Neural cell (in vitro differentiated cells): ENCODE data around the gene ATL2. TPM values are rescaled to one million over a fixed set of nuclear protein-coding genes. Genes with fewer than 3 reads are reported as not detected.

ENCODE experiments used
- H2AFZ ChIP-seq: fragments of 200-600, 300-800 bp; sonication (generic), shearing (Covaris generic); 2 replicates; pipeline ENCODE4 v1.6.0; 2014; ENCODE audit warnings: low read depth, mild to moderate bottlenecking, antibody characterized with exemption, low read length, moderate library complexity
- H3F3A ChIP-seq: fragments of 200-600 bp; shearing (Covaris generic); 2 replicates; pipeline ENCODE4 v1.6.1; 2016; ENCODE audit warnings: mild to moderate bottlenecking, moderate library complexity, mixed read lengths, antibody characterized with exemption, low read length; ENCODE audit not compliant: insufficient read depth, poor library complexity, severe bottlenecking
- H3K27ac ChIP-seq: fragments of 200-600, 300-800 bp; sonication (generic), shearing (Covaris generic); 2 replicates; pipeline ENCODE4 v1.5.1; 2014; ENCODE audit warnings: mild to moderate bottlenecking, low read length, moderate library complexity
- H3K27me3 ChIP-seq: fragments of 300-800, 200-600 bp; sonication (generic), shearing (Covaris generic); 2 replicates; pipeline ENCODE4 v1.6.0; 2014; ENCODE audit warnings: mild to moderate bottlenecking, low read depth, low read length, moderate library complexity; ENCODE audit not compliant: insufficient read depth
- H3K36me3 ChIP-seq: fragments of 300-800, 200-600 bp; sonication (generic), shearing (Covaris generic); 2 replicates; pipeline ENCODE4 v1.5.1; 2014; ENCODE audit warnings: mild to moderate bottlenecking, antibody characterized with exemption, low read length, moderate library complexity; ENCODE audit not compliant: insufficient read depth
- H3K4me2 ChIP-seq: fragments of 300-800, 200-600 bp; sonication (generic), shearing (Covaris generic); 2 replicates; pipeline ENCODE4 v1.6.0; 2014; ENCODE audit warnings: mild to moderate bottlenecking, low read length
- H3K4me3 ChIP-seq: fragments of 300-800, 200-600 bp; sonication (generic), shearing (Covaris generic); 2 replicates; pipeline ENCODE4 v1.5.1; 2014; ENCODE audit warnings: mild to moderate bottlenecking, low read length, moderate library complexity
- H3K79me2 ChIP-seq: fragments of 200-600 bp; shearing (Covaris generic); replicated peaks from 2 replicates; pipeline ENCODE4 v1.6.0; 2014; ENCODE audit warnings: mild to moderate bottlenecking, low read length, moderate library complexity; ENCODE audit not compliant: insufficient read depth
- H3K9ac ChIP-seq: fragments of 300-800, 200-600 bp; sonication (generic), shearing (Covaris generic); 2 replicates; pipeline ENCODE4 v1.6.1; 2016; ENCODE audit warnings: mild to moderate bottlenecking, low read length, mixed read lengths
- H3K9me2 ChIP-seq: fragments of 200-600 bp; shearing (Covaris generic); 2 replicates; pipeline ENCODE4 v1.6.1; 2016; ENCODE audit warnings: mild to moderate bottlenecking, low read length, mixed read lengths; ENCODE audit not compliant: insufficient read depth
- H3K9me3 ChIP-seq: fragments of 200-600, 300-800 bp; sonication (generic), shearing (Covaris generic); 2 replicates; pipeline ENCODE4 v1.6.1; 2016; ENCODE audit warnings: mild to moderate bottlenecking, mixed run types, low read length, moderate library complexity, mixed read lengths
- H4K20me1 ChIP-seq: fragments of 200-600 bp; shearing (Covaris generic); 2 replicates; pipeline ENCODE4 v1.6.1; 2016; ENCODE audit warnings: mild to moderate bottlenecking, mixed run types; ENCODE audit not compliant: insufficient read depth
- CTCF ChIP-seq: fragments of 450-650 bp; IDR thresholded peaks from 2 replicates; pipeline ENCODE4 v1.5.1; 2014; ENCODE audit warnings: antibody characterized with exemption, mild to moderate bottlenecking, moderate library complexity; ENCODE audit not compliant: poor library complexity, severe bottlenecking
- EP300 ChIP-seq: fragments of 450-650 bp; conservative IDR thresholded peaks from 2 replicates; pipeline ENCODE4 v1.6.1; 2014; ENCODE audit warnings: antibody characterized with exemption, mild to moderate bottlenecking, moderate library complexity; ENCODE audit not compliant: poor library complexity, severe bottlenecking
- EZH2 ChIP-seq: fragments of 200-600, 300-800 bp; shearing (Covaris generic), sonication (generic); IDR thresholded peaks from 2 replicates; pipeline ENCODE4 v1.6.1; 2014; ENCODE audit warnings: antibody characterized with exemption, low read length, borderline replicate concordance, mild to moderate bottlenecking; ENCODE audit not compliant: insufficient read depth, poor library complexity, severe bottlenecking
- MXI1 ChIP-seq: fragments of 450-650 bp; conservative IDR thresholded peaks from 2 replicates; pipeline ENCODE4 v1.6.1; 2014; ENCODE audit warnings: antibody characterized with exemption, mild to moderate bottlenecking; ENCODE audit not compliant: poor library complexity, severe bottlenecking
- POLR2AphosphoS5 ChIP-seq: IDR thresholded peaks from 2 replicates; pipeline ENCODE4 v1.6.1; 2012
- RAD21 ChIP-seq: fragments of 450-650 bp; conservative IDR thresholded peaks from 2 replicates; pipeline ENCODE4 v1.6.1; 2014; ENCODE audit warnings: antibody characterized with exemption, mild to moderate bottlenecking, moderate library complexity
- REST ChIP-seq: IDR thresholded peaks from 2 replicates; pipeline ENCODE4 v1.6.1; 2012; ENCODE audit warnings: borderline replicate concordance
- SMC3 ChIP-seq: fragments of 450-650 bp; conservative IDR thresholded peaks from 2 replicates; pipeline ENCODE4 v1.6.1; 2014; ENCODE audit warnings: antibody characterized with exemption, mild to moderate bottlenecking, moderate library complexity; ENCODE audit not compliant: poor library complexity
- TAF1 ChIP-seq: IDR thresholded peaks from 2 replicates; pipeline ENCODE4 v1.6.1; 2012; ENCODE audit warnings: low read depth
- polyA plus RNA-seq: library from polyadenylated mRNA; depleted of rRNA; stranded (reverse); fragments of >200 nt; gene quantifications from 2 replicates; pipeline ENCODE4 v1.2.3, GENCODE V29; 2014

The ATL2 gene
- polyA plus RNA-seq, 1 donor from 2014 or later: 66.8 TPM

- H3K9ac ChIP-seq: no peak overlapping the region
- H3K4me2 ChIP-seq: no peak overlapping the region
- H3K27ac ChIP-seq: no peak overlapping the region
- H3F3A ChIP-seq: no peaks in the 10 kb centered on the region
- H3K9me3 ChIP-seq: no peaks in the 10 kb centered on the region
- no peak for TF ChIP-seq EP300
- TF ChIP-seq TAF1: no peak
- no peak for TF ChIP-seq REST
- TF ChIP-seq EZH2: no peak
- no peak for TF ChIP-seq CTCF
- no peak for TF ChIP-seq MXI1
- no peak for TF ChIP-seq POLR2AphosphoS5
- no peak for TF ChIP-seq RAD21
- no peak for TF ChIP-seq SMC3
- no peaks in the 10 kb centered on the region for H4K20me1 ChIP-seq
- no peak overlapping the region for H2AFZ ChIP-seq
- no peaks in the 10 kb centered on the region for H3K9me2 ChIP-seq
- H3K27me3 ChIP-seq: no peaks in the 10 kb centered on the region
- H3K4me3 ChIP-seq: no peak overlapping the region
- no peaks in the 10 kb centered on the region for H3K36me3 ChIP-seq
- H3K79me2 ChIP-seq: no peaks in the 10 kb centered on the region
Measured at GRCh38 chr2:38261569-38262068, 115.5 kb downstream of the ATL2 start.

- Histone ChIP-seq H3F3A (no peaks in the 10 kb centered on the region), H2AFZ (no peak overlapping the region), H3K4me2 (no peak overlapping the region), H3K27me3 (no peaks in the 10 kb centered on the region), H3K27ac (no peak overlapping the region), H4K20me1 (no peaks in the 10 kb centered on the region), H3K79me2 (no peaks in the 10 kb centered on the region), H3K36me3 (no peaks in the 10 kb centered on the region), H3K4me3 (no peak overlapping the region), H3K9me3 (no peaks in the 10 kb centered on the region), H3K9ac (no peak overlapping the region), H3K9me2 (no peaks in the 10 kb centered on the region)
- no peak for TF ChIP-seq TAF1
- no peak for TF ChIP-seq REST
- TF ChIP-seq EP300: no peak
Measured at GRCh38 chr2:38260972-38261371, 116.1 kb downstream of the ATL2 start.
